HG02840 (cell line): ENCODE measurements around the gene GATAD1.
A peak's percentile ranks its signal among the peaks of the same experiment; 100 is the strongest.
"Not testable (repeated sequence)": the region's sequence is repeated elsewhere in the genome, so short reads cannot be mapped to it uniquely, and the experiment has no call there.

Experiments
- ATAC-seq: cut with Tn5 transposase; IDR thresholded peaks from one replicate; pipeline ENCODE4 v1.9.1; 2021; ENCODE audit warnings: mild to moderate bottlenecking, moderate library complexity, moderate number of reproducible peaks; ENCODE audit not compliant: unreplicated experiment, low FRiP score

Gene GATAD1, protein sequence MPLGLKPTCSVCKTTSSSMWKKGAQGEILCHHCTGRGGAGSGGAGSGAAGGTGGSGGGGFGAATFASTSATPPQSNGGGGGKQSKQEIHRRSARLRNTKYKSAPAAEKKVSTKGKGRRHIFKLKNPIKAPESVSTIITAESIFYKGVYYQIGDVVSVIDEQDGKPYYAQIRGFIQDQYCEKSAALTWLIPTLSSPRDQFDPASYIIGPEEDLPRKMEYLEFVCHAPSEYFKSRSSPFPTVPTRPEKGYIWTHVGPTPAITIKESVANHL

GRCh38 chr7:92447345-92448204 lies at the start of gene GATAD1:
Gene GATAD1, plus strand, starts transcription at chr7:92447482. Its CDS starts 248 bp downstream, at chr7:92447730.
- peak; percentile 92 for ATAC-seq

- ATAC-seq: no peak
These were observed 49.7 kb upstream of the GATAD1 start for GRCh38 chr7:92397542-92397941.

DNA sequence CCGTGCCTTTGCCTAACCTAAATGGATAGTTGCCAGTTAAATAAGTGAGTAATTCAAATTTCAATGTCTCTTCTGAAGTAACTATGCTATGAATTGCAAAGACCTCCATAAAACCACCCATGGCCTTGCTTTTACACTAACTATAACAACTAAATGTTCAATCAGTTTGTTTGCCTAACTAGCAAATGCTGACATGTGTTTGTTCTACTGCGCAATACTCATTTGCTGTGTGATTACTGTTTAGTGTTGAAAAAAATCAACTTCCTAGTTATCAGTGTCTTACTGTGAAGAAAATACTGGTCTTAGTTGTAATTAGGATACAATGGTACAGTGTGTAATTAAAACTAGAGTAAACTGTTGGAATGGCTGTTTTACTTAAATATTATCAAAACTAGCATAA lies 47.3 kb upstream of the GATAD1 start:
- ATAC-seq: no peak

- ATAC-seq: no peak
These were observed 44.1 kb upstream of the GATAD1 start for GRCh38 chr7:92402920-92403759.

GRCh38 chr7:92403760-92404074 lies 43.6 kb upstream of the GATAD1 start:
- no peak for ATAC-seq

- no peak for ATAC-seq
These were observed 43.1 kb upstream of the GATAD1 start for GRCh38 chr7:92404170-92404614.

GRCh38 chr7:92409357-92409756 lies 37.9 kb upstream of the GATAD1 start:
- ATAC-seq: no peak

- not testable (repeated sequence) for ATAC-seq
These were observed 37.1 kb upstream of the GATAD1 start for GRCh38 chr7:92410162-92410561.

DNA sequence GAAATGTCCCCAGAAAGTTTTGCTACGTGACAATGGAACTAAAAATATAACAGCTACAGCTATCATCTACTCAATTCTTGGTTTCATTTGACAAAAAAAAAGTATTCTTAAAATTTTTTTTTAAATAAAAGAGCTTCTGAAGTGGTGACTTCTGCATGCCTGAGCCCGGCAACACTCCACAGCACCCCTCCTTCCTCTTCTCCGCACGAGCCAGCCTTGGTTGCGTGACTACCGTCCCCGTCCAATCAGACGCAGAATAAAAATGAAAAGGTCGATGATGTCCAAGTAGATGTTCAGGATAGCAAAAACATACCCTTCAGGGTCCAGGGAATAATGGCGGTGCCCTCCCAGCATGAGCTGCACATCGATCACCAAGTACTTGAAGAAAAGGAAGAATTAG lies 34.5 kb upstream of the GATAD1 start:
- no peak for ATAC-seq

DNA sequence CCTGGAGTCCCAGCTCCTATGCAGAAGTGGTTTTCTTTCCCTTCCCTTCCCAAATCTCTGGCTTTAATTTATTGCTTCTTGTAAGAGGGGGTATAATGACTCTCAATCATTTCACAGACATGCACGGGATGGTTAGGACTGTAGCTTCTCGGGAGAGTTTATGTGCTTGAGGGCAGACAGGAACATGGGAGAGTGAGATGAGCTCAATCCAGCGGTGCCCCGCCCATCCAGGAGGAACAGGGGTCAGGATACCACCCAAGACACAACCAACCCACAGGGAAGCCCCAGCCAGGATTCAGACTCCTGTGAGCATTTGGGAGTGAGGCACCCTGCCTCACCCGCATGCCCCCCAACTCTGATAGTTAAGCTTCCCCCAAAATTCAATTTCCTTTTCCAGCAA lies 33.7 kb upstream of the GATAD1 start:
- ATAC-seq: no peak

GRCh38 chr7:92415225-92415624 lies 32.1 kb upstream of the GATAD1 start:
- ATAC-seq: no peak

GRCh38 chr7:92417913-92418312 lies 29.4 kb upstream of the GATAD1 start:
- ATAC-seq: no peak

DNA sequence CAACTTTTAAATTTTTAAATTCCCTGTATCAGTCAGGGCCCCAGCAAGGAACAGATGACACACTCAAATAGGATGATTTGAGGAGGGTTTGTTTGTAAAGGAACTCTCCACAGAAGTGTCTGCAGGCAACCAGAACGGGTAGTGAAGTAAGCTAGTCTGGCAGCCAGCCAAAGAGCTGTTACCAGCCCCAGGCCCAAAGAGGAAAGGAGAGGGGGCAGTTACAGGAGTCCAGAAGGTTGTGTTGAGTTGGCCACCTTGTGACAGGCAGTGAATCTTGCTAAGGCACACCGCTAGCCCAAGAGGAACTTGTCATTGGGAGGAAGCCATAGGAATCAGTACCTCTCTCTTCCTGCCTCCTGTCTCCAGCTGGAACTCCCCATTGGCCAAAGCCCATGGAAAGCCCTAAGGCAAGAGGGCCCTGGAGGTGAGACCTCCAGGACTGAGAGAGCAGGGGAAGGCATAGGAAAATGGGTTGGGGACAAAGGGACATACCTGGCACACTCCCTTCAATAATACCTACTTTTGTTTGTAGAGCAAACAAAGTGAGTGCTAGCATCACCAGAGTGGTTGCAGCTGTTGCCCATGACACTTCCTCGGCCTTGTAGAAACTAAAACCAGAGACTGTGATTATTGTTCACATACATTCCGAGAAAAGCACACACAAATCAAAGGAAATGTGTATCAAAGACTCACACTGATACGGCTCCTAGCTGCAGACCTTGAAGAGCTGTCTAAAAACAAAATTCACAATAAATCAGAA lies 25.4 kb upstream of the GATAD1 start:
- no peak for ATAC-seq

GRCh38 chr7:92422926-92423325 lies 24.4 kb upstream of the GATAD1 start:
- no peak for ATAC-seq

GRCh38 chr7:92423710-92424131 lies 23.6 kb upstream of the GATAD1 start:
- no peak for ATAC-seq

GRCh38 chr7:92425311-92425947 lies 21.9 kb upstream of the GATAD1 start:
- ATAC-seq: no peak

GRCh38 chr7:92427193-92427592 lies 20.1 kb upstream of the GATAD1 start:
- no peak for ATAC-seq

GRCh38 chr7:92432299-92432946 lies 14.9 kb upstream of the GATAD1 start:
- ATAC-seq: no peak

- ATAC-seq: no peak
These were observed 14.3 kb upstream of the GATAD1 start for GRCh38 chr7:92433019-92433418.
